Stimulated activated naive CD8-positive, alpha-beta T cell treated with anti-CD3 and anti-CD28 coated beads, Interleukin-15, Interleukin-2, amounts not matched to agents 100 ng/mL and 50 ng/mL, for 24 hours (primary cell): ENCODE measurements around the gene GPR132.
"Not testable (repeated sequence)": the region's sequence is repeated elsewhere in the genome, so short reads cannot be mapped to it uniquely, and the experiment has no call there.

Source experiments
- H3K27ac Mint-ChIP-seq: one replicate; pipeline ENCODE4 v1.8.0; 2021; ENCODE audit warnings: mild to moderate bottlenecking, mixed read lengths
- H3K27me3 Mint-ChIP-seq: one replicate; pipeline ENCODE4 v1.8.0; 2021; ENCODE audit warnings: mixed read lengths
- H3K36me3 Mint-ChIP-seq: one replicate; pipeline ENCODE4 v1.8.0; 2021; ENCODE audit warnings: low read depth, mixed read lengths
- H3K4me1 Mint-ChIP-seq: one replicate; pipeline ENCODE4 v1.8.0; 2021; ENCODE audit warnings: low read depth, mixed read lengths
- H3K4me3 Mint-ChIP-seq: one replicate; pipeline ENCODE4 v1.8.0; 2021; ENCODE audit warnings: mild to moderate bottlenecking, mixed read lengths
- H3K9me3 Mint-ChIP-seq: one replicate; pipeline ENCODE4 v1.8.0; 2021; ENCODE audit warnings: mixed read lengths

GPR132 gene

DNA sequence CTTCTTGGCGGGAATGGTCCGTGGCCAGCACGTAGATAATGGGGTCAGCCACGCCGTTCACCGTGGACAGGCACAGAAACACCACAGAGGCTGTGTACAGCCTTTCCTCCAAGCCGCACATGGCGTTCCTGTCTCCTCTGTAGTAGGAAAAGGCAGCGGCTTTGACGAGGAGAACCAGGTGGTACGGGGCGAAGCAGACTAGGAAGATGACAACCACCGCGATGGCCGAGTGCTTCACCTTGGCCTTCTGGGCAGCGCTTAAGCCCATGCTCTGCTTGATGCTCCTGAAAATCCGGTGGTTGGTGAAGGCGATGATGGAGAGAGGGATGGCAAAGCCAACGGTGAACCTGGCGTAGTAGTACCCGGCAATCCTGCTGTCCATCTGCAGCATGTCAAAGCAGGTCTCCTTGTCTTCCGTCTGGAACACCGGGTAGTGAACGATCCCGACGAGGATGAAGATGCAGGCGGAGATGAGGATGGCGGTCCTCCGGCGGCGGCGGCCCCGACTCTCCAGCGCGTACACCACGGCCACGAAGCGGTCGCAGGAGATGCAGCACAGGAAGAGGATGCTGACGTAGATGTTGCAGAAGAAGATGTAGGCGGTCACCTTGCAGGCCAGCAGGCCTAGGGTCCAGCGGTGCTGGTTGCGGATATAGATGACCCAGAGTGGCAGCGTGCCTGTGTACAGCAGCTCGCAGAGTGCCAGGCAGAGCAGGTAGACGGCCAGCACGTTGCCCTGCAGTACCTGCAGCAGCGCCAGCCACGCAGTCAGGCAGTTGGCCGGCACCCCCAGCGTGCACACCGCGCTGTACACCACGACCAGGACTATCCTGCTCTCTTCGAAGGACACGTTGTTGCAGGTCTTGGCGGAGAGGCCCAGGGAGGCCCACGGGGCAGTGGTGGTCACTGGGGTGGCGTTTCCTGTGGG is 13.8 kb downstream of the GPR132 start:
- no peak overlapping the region for H3K4me3 Mint-ChIP-seq
- H3K27ac Mint-ChIP-seq: no peak overlapping the region
- peaks cover 6% of the 10 kb centered on the region for H3K4me1 Mint-ChIP-seq
- no peaks in the 10 kb centered on the region for H3K27me3 Mint-ChIP-seq
- peaks cover 44% of the 10 kb centered on the region for H3K36me3 Mint-ChIP-seq
- H3K9me3 Mint-ChIP-seq: no peaks in the 10 kb centered on the region

DNA sequence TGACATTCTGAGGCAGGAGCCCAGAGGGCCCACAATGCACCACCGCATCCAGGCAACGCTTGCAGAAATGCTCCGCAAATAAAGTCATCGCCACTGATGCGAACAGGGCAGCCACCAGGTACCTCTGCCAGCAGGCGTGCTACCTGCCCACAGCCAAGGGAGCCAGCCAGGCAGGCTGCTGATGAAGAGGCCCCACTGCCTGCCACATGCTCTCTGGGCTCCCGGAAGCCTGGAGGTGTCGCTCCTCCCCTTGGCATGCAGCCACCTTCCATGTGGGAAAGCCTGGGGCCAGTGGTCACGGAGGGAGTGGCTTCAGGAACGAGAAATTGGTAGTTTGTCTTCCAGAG is 14.7 kb downstream of the GPR132 start:
- no peak overlapping the region for H3K27ac Mint-ChIP-seq
- H3K27me3 Mint-ChIP-seq: no peaks in the 10 kb centered on the region
- peaks cover 11% of the 10 kb centered on the region for H3K4me1 Mint-ChIP-seq
- H3K36me3 Mint-ChIP-seq: peaks cover 40% of the 10 kb centered on the region
- H3K4me3 Mint-ChIP-seq: no peak overlapping the region
- no peaks in the 10 kb centered on the region for H3K9me3 Mint-ChIP-seq

DNA sequence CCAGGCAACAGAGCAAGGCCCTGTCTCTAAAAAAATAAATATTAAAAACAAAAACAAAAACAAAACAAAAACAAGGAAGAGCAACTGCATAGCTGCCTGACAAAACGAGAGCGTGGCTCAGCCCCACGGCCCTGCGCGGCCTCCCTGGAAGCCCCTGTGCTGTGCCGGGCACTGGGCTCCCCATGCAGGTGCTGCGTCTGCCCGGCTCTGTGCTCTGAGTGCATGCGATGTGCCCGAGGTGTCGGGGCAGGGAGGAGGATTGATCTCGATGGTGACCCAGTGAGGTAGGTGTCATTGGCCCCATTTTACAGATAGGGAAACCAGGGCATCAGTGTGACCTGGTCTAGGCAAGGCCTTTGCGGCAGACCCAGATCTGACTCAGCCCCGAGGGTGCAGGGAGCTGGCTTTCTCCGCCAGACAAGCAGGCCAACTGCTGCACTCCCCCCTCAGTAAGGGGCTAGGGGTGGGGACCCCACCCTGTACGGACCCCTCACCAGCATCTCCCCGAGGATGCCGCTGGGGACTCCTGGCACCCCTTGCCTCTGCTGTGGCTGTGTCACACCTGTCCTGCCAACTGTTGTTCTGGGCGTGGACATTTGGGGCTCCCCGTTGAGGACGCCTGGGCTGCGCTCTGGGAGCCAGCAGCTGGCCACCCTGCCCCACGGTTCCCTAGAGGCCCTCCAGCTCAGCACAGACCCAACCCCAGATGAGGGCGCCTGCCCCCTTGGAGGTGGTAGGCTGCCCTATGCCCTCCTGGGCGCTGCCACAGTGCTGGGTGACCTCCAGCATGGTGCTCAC is 15.3 kb downstream of the GPR132 start:
- Mint-ChIP-seq H3K27ac (no peak overlapping the region), H3K9me3 (no peaks in the 10 kb centered on the region), H3K36me3 (peaks cover 35% of the 10 kb centered on the region)

DNA sequence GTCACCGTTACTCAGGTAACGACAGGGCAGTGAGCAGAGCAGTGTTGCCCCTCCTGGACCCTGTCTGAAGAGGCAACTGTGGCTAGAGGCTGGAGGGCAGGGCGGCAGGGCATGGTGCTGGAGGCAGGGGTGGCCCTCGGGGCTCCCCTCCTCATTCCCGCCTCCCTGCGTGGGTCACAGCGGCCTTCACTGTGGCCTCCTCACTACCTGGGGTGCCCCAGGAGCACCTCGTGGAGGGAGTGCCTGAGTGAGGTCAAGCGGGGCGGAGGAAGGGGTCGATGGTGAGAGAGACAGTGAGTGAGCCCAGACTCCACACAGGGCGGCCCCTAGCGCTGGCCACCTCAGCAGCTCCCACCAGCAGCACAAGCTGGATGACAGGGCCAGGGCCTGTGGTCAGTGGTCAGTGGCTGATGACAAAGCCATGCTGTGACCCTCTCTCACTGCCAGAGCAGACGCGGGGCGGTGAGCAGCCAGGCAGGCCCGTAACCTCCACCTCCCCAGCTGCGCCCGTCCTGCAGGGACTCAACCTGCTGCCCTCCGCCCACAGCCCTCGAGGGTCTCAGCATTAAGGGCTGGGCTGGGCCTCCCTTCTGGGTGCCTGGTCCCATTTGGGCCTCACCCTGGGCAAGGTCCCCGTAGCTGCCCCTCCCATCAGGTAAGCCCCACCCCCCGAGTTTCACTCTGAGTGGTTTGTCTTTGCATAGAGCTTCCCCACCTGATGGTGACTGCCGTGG is 17.8 kb downstream of the GPR132 start:
- Mint-ChIP-seq H3K27me3 (peaks cover 7% of the 10 kb centered on the region), H3K4me3 (no peak overlapping the region)

More for the DNA sequence above, 15.3 kb downstream of the GPR132 start:
- H3K4me1 Mint-ChIP-seq: peaks cover 14% of the 10 kb centered on the region
- H3K27me3 Mint-ChIP-seq: peaks cover under 1% of the 10 kb centered on the region
- no peak overlapping the region for H3K4me3 Mint-ChIP-seq

DNA sequence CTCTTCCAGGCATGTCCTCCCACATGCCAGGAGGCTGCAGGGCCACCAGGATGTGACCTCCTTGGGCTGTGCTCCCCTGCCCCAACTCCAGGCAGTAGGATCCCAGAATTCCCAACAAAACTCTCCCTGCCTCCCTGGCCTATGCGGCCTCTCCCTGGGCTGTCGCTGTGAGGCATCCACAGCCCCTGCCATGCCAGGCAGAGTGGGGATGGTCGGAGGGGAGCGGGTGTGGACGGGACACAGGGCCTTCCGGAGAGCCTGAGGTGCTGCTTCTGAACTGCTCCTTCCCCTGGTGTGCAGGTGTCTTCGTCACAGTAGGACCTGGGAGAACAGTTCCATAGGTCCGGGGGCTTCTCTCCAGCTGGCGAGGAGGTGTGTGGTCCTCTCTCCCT is 18.3 kb downstream of the GPR132 start:
- H3K4me1 Mint-ChIP-seq: peaks cover 14% of the 10 kb centered on the region
- peaks cover 7% of the 10 kb centered on the region for H3K27me3 Mint-ChIP-seq
- H3K27ac Mint-ChIP-seq: no peak overlapping the region
- H3K9me3 Mint-ChIP-seq: no peaks in the 10 kb centered on the region
- peaks cover 18% of the 10 kb centered on the region for H3K36me3 Mint-ChIP-seq
- H3K4me3 Mint-ChIP-seq: no peak overlapping the region

More for the DNA sequence above, 17.8 kb downstream of the GPR132 start:
- Mint-ChIP-seq H3K36me3 (peaks cover 20% of the 10 kb centered on the region), H3K27ac (no peak overlapping the region), H3K9me3 (no peaks in the 10 kb centered on the region), H3K4me1 (peaks cover 14% of the 10 kb centered on the region)

DNA sequence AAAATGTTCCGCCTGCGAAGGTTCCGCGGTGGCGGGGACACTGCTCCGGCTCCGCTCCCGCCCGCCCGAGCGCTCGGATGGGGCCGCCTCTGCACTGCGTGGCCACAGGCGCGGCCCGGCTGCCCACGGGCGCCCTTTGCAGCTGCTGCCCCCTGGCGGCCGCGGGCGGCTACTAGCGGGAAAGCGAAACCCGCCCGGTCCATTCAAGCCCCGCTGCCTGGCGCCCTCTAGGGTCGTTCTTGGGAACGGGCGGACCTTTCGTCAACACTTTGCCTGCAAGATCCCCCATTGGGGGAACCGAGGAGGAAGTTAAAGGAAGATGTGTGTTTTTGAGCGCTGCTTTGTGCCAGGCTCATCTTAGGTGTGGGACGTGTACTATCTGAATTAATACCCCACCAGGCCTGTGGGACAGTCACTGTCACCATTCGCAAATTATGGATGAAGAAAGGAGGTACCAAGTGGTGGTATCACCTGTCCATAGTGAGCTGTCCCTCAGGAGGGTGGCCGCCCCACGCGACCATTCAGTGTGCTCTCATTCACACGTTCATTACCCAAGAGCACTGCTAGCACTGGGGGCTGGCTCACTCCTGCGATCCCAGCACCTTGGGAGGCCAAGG is 19.4 kb downstream of the GPR132 start:
- no peak overlapping the region for H3K4me3 Mint-ChIP-seq
- H3K27ac Mint-ChIP-seq: no peak overlapping the region
- H3K36me3 Mint-ChIP-seq: peaks cover 7% of the 10 kb centered on the region
- no peaks in the 10 kb centered on the region for H3K9me3 Mint-ChIP-seq
- peaks cover 7% of the 10 kb centered on the region for H3K27me3 Mint-ChIP-seq
- H3K4me1 Mint-ChIP-seq: peaks cover 14% of the 10 kb centered on the region

DNA sequence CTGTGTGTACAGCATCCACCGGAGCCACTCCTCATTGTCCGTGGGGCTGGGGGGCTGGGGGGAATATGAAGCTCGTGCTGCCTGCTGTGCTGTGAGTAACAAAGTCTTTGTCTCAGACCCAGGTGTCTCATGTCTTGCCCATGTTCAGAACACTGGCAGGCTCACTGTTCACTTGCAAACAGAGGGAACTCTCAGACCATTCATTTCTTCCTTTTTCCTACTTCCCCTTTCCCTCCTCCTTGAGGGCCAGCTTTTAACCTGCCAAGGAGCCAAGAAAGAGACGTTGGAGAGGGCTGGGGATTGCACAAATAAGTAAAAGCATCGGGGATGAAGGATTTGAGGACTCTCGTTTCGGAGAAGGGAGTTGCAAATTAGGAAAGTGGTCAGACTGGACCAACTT is 21.6 kb downstream of the GPR132 start:
- Mint-ChIP-seq H3K4me3 (no peak overlapping the region), H3K27ac (no peak overlapping the region), H3K4me1 (peaks cover 14% of the 10 kb centered on the region), H3K27me3 (peaks cover 7% of the 10 kb centered on the region), H3K9me3 (no peaks in the 10 kb centered on the region), H3K36me3 (no peaks in the 10 kb centered on the region)

DNA sequence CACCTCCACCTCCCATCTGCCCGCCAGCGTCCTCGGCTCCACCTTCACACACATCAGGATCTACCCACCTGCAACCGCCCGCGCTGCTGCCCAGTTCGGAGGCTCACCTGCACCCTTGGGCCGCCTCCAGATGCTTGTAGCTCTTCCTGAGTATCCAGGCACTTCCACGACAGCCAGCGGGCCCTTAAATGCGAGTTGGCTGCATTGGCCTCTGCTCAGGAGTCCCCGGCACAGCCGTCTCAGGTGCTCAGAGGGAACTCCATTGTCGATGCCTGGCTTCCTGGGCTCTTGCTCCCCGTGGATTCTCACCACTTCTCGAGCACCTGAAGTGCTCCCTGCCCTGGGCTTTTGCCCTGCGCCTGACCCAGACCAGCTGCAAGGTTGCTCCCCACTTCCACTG is 22.4 kb downstream of the GPR132 start:
- Mint-ChIP-seq H3K36me3 (no peaks in the 10 kb centered on the region), H3K4me1 (peaks cover 14% of the 10 kb centered on the region), H3K27me3 (peaks cover 7% of the 10 kb centered on the region), H3K4me3 (no peak overlapping the region), H3K9me3 (no peaks in the 10 kb centered on the region), H3K27ac (no peak overlapping the region)

DNA sequence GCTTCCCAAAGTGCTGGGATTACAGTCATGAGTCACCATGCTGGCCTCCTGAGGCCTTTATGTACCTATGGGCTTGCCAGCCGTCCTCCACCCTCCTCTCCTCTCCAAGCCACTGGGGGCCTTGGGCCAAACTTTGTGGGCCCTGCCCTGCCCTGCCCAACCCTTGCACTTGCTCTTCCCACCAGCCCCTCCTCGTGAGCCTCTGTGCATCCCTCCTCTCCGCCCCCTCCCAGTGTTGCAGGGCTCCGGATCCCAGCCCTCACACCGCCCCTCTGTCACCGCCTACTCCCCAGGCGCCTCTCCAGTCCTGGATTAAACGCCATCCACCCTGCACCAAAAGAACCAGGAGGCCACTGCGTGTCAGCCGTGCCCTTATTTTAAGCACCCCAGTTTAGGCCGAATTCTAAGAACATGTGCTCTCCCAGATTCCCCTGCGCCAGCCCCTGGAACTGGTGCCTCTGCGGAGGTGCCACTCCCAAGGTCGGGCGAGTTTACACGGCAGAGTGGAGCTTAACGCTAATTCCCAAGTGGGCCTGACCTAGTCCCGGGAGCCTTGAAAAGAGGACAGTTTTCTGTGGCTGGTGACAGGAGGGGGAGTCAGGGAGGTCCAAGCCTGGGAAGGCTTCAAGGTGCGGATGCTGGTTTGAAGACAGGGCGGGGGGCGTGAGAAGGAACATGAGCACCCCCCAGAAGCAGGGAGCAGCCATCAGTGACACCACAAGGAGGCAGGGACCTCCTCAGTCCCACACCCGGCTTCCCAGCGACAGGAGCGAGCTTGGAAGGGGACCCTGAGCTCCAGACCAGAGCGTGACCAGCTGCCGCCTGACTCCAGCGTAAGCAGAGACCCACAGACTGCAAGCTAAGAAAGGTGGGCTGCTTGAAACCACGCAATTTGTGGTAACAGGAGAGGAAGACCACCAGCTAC is 23.1 kb downstream of the GPR132 start:
- peaks cover 7% of the 10 kb centered on the region for H3K27me3 Mint-ChIP-seq
- no peaks in the 10 kb centered on the region for H3K9me3 Mint-ChIP-seq
- H3K36me3 Mint-ChIP-seq: no peaks in the 10 kb centered on the region
- H3K4me3 Mint-ChIP-seq: no peak overlapping the region
- no peak overlapping the region for H3K27ac Mint-ChIP-seq
- H3K4me1 Mint-ChIP-seq: peaks cover 14% of the 10 kb centered on the region

DNA sequence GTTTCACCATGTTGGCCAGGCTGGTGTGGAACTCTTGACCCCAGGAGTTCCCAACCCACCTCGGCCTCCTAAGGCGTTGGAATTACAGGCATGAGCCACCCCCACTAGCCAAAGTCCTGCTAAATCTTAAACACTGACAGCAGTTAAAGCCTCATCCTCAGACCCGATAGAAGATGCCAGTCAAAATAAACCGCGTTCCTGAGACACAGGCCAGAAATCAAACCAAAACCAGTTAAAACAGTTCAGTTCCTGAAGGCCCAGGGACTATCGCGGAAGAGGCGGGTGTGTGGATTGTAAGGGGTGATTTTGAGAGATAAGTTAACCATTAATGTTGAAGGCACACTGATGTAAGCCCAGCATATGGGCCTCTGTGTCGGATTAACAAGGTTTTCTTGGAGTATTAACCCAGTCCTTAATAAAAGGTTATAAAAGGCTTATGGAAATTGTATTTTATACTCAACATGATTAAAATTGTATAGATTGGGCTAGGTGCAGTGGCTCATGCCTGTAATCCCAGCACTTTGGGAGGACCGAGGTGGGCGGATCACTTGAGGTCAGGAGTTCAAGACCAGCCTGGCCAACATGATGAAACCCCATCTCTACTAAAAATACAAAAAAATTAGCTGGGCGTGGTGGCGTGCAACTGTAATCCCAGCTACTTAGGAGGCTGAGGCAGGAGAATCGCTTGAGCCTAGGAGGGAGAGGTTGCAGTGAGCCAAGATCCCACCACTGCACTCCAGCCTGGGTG is 25.6 kb downstream of the GPR132 start:
- Mint-ChIP-seq H3K4me1 (peaks cover 2% of the 10 kb centered on the region), H3K36me3 (no peaks in the 10 kb centered on the region), H3K27me3 (peaks cover 3% of the 10 kb centered on the region), H3K9me3 (no peaks in the 10 kb centered on the region), H3K4me3 (no peak overlapping the region), H3K27ac (no peak overlapping the region)

DNA sequence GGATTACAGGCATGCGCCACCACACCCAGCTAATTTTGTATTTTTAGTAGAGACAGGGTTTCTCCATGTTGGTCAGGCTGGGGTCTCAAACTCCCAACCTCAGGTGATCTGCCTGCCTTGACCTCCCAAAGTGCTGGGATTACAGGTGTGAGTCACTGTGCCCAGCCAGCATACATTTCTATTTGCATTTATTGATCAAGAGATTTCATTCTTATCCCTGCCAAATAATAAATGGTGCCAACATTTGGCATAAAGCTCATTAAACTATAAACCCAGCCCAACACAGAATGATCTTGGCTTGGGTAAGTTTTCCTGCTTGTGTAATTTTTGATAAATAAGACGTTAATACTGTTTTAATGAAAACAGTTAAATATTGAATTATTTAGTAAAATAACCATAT is 29.6 kb downstream of the GPR132 start:
- not testable (repeated sequence) for H3K27me3 Mint-ChIP-seq, H3K9me3 Mint-ChIP-seq, H3K27ac Mint-ChIP-seq, H3K36me3 Mint-ChIP-seq, H3K4me3 Mint-ChIP-seq
- peaks cover 20% of the 10 kb centered on the region for H3K4me1 Mint-ChIP-seq

DNA sequence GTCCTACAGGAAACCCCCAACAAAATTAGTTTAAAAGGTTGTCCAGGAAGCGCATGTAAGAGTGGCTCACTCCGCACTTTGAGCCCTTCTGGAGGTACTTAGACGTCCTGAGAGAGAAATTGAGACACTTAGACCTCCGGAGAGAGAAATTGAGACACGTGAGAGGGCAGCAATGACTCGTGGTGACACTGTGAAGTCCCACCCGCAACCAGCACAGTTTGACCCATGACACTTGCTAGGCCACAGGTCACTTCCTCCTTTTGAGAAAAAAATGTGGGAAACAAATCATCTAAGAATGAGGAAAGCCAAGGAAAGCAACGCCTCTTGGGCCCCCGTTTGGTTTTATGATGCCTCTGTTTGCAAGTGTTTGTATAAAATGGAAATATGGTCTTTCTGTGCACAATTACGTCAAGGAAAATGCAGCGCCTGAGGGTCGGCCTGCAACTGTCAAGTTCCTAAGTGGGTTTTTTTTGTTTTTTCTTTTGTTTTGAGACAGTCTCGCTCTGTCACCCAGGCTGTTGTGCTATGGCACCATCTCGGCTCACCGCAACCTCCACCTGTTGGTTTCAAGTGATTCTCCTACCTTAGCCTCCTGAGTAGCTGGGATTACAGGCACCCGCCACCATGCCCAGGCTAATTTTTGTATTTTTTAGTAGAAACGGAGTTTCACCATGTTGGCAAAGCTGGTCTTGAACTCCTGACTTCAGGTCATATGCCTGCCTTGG is 30.8 kb downstream of the GPR132 start:
- Mint-ChIP-seq H3K27me3 (peaks cover 4% of the 10 kb centered on the region), H3K27ac (no peak overlapping the region), H3K4me3 (peak overlapping the region; percentile 3), H3K4me1 (peaks cover 20% of the 10 kb centered on the region), H3K36me3 (no peaks in the 10 kb centered on the region), H3K9me3 (peaks cover 6% of the 10 kb centered on the region)

DNA sequence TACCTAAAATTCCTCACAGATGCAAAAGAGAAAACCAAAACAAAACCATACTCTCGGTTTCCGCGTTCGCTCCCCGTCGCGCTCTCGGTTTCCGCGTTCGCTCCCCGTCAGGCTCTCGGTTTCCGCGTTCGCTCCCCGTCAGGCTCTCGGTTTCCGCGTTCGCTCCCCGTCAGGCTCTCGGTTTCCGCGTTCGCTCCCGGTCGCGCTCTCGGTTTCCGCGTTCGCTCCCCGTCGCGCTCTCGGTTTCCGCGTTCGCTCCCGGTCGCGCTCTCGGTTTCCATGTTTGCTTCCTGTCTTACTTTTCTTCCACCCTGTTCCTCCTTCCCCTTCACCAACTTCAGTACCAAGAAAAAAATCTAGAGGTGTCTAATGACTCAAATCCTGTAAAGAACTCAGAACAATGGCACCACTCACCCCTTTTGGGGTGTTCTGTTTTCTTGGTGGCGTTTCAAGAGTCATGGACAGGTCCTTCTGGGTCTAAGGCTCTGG is 31.8 kb downstream of the GPR132 start:
- peak overlapping the region; percentile 91 for H3K4me3 Mint-ChIP-seq
- peak overlapping the region; percentile 87 for H3K27ac Mint-ChIP-seq
- peaks cover 20% of the 10 kb centered on the region for H3K4me1 Mint-ChIP-seq
- not testable (repeated sequence) for H3K36me3 Mint-ChIP-seq, H3K9me3 Mint-ChIP-seq, H3K27me3 Mint-ChIP-seq
